NCI-H2227 treated with DMSO at 0.1 percent for 48 hours (cell line): ENCODE measurements around the gene MRGPRG.

ENCODE experiments used
- DNase-seq: peaks from one replicate; lab custom pipeline; 2025; lab: John Stamatoyannopoulos, UW

The MRGPRG gene

GRCh38 chr11:3195251-3196160 lies 23.1 kb downstream of the MRGPRG start:
- no peak for DNase-seq

GRCh38 chr11:3194016-3194816 lies 24.4 kb downstream of the MRGPRG start:
- no peak for DNase-seq

GRCh38 chr11:3193373-3194015 lies 25.1 kb downstream of the MRGPRG start:
- no peak for DNase-seq

GRCh38 chr11:3192511-3193372 lies 25.9 kb downstream of the MRGPRG start:
- DNase-seq, result no peak

GRCh38 chr11:3191586-3192324 lies 26.9 kb downstream of the MRGPRG start:
- DNase-seq, result no peak

- DNase-seq, result no peak
Measured at GRCh38 chr11:3190600-3190999, 28.0 kb downstream of the MRGPRG start.

- no peak for DNase-seq
Measured at GRCh38 chr11:3189886-3190583, 28.6 kb downstream of the MRGPRG start.

GRCh38 chr11:3189196-3189843 lies 29.3 kb downstream of the MRGPRG start:
- DNase-seq, result no peak

GRCh38 chr11:3188496-3189195 lies 30.0 kb downstream of the MRGPRG start:
- DNase-seq, result no peak

- DNase-seq, result no peak
Measured at GRCh38 chr11:3186166-3186953, 32.3 kb downstream of the MRGPRG start.

GRCh38 chr11:3184732-3185347 lies 33.8 kb downstream of the MRGPRG start:
- no peak for DNase-seq

GRCh38 chr11:3183523-3183922 lies 35.1 kb downstream of the MRGPRG start:
- no peak for DNase-seq

- no peak for DNase-seq
Measured at GRCh38 chr11:3182462-3182852, 36.2 kb downstream of the MRGPRG start.

GRCh38 chr11:3181725-3182461 lies 36.7 kb downstream of the MRGPRG start:
- DNase-seq, result no peak

- DNase-seq, result no peak
Measured at GRCh38 chr11:3180869-3181268, 37.7 kb downstream of the MRGPRG start.

GRCh38 chr11:3178349-3178748 lies 40.3 kb downstream of the MRGPRG start:
- DNase-seq, result no peak

- DNase-seq, result no peak
Measured at GRCh38 chr11:3177931-3178330, 40.7 kb downstream of the MRGPRG start.
